Sciatic nerve (tissue), 2 donors: ENCODE data around the gene CHMP4A. TPM values are rescaled to one million over a fixed set of nuclear protein-coding genes. Genes with fewer than 3 reads are reported as not detected.
A peak's percentile ranks its signal among the peaks of the same experiment; 100 is the strongest.

ENCODE experiments used
- ATAC-seq: fragments of 200-7000 bp; cut with Tn5 transposase; one replicate; pipeline ENCODE4 v1.9.1; 2020; ENCODE audit warnings: mild to moderate bottlenecking, moderate library complexity
- DNase-seq: peaks from one replicate; pipeline ENCODE4 v3.0.0-alpha.2; 2020; ENCODE audit warnings: low spot score
- intact Hi-C: fragments of 100-400 bp; cut with DNase I; formaldehyde crosslinking; loops from one replicate; pipeline ENCODE4 v1.14.2; 2022
- total RNA-seq: library from RNA; stranded (reverse); fragmentation: NEBNext Ultra II Directional; extraction: Animal tissue kit (Norgen Biotek cat#: 25700); gene quantifications from one replicate; pipeline ENCODE4 v1.2.1, GENCODE V29; 2021
- donor health status: DM: no; HTN: no; CAD: no.
- donor health status: DM: no; HTN: no; CAD: no.

Gene CHMP4A
- total RNA-seq, 1 donor from 2014 or later: 56.4 TPM

DNA sequence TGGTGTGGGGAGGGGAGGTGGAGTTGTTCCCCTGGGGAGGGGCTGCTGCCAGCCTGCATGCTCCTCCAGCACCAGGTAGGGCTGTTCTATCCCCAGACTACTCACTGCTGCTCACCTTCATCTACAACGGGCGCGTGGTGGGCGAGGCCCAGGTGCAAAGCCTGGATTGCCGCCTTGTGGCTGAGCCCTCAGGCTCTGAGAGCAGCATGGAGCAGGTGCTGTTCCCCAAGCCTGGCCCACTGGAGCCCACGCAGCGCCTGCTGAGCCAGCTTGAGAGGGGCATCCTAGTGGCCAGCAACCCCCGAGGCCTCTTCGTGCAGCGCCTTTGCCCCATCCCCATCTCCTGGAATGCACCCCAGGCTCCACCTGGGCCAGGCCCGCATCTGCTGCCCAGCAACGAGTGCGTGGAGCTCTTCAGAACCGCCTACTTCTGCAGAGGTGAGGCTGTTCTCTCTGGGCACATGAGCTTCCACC is 48.7 kb downstream of the CHMP4A start:
- intact Hi-C loops: no loop called here
- DNase-seq (no peak), ATAC-seq (no peak)

DNA sequence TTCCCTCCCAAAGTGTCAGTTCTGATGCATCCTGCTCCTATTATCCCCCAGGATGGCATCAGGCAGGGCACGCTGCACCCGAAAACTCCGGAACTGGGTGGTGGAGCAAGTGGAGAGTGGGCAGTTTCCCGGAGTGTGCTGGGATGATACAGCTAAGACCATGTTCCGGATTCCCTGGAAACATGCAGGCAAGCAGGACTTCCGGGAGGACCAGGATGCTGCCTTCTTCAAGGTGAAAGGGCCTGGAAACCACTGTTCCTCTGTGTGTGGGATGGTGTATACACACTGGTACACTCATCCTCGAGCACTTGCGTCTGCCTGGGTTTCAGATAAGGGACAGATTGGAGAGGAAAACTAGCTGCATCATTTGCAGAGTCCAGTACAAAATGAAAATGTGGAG is 51.2 kb downstream of the CHMP4A start:
- DNase-seq (no peak), ATAC-seq (peak; percentile 1)
- intact Hi-C loops: no loop called here

DNA sequence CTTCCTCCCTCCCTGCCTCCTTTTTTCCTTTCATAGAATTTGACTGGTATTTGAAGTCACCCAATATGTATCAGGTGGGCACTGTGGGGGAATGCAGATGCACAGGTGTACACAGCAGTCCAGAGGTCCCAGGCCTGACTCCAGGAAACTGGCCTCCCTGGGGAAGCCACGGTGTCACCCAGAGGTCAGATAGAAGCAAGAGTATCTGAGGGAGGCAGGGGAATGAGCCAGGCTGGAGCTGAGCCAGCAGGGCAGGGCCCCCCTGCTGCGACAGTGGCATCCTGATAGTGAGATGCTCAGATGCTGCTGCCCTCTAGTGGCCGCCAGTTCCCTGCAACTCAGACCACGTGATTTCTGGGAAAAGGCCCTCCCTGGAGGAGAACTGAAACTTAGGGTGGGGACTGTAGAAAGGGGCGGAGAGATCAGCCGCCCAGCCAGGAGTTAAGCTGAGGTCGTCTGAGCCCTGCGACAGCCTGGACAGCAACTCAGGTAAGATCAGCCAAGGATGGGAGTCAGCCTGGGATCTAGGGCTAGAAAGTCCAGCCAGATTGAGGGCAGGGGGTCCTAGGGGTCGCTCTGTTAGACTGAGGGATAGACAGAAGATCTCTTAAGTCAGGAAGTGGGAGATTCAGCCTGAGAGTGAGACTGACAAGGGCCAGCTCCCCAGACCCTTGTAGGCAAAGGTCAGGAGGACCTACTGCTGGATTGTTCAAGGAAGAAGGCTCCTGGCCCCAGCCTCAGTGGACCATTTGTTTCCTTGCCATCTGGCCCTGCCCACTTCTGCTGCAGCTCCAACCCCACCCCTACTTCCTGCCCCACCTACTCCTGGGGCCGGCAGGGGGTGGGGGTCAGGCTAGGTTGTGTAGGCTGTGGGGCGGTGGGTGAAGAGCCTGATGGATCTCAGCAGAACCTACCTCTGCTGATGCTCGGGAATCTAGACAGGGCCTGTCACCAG is 52.2 kb downstream of the CHMP4A start, which contains the start of gene IRF9:
IRF9 (plus strand) TSS at position 416 of the 955 bp plus-strand sequence. CDS start 880 bp downstream, outside the sequence.
- DNase-seq: peak; percentile 98
- intact Hi-C loops: no loop called here

DNA sequence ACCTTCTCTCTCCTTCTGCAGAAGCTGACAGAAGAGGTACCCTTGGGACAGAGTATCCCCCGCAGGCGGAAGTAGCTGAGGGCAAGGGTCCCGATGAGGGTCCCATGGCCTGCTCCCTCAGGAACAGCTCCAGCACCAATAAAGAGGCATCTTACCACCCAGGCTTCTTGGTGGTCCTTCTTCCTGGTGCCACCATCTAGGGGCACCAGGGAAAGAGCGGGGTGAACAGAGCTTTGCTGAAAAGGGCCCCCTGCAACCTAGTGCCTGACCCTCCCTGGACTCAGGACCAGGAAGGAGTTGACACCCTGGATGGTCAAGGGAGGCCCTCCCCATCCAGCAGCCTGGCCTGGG is 52.8 kb downstream of the CHMP4A start:
- DNase-seq (no peak), ATAC-seq (peak; percentile 23)
- intact Hi-C loops: no loop called here

More for the DNA sequence above, 52.2 kb downstream of the CHMP4A start, which contains the start of gene IRF9:
- peak; percentile 97 for ATAC-seq

DNA sequence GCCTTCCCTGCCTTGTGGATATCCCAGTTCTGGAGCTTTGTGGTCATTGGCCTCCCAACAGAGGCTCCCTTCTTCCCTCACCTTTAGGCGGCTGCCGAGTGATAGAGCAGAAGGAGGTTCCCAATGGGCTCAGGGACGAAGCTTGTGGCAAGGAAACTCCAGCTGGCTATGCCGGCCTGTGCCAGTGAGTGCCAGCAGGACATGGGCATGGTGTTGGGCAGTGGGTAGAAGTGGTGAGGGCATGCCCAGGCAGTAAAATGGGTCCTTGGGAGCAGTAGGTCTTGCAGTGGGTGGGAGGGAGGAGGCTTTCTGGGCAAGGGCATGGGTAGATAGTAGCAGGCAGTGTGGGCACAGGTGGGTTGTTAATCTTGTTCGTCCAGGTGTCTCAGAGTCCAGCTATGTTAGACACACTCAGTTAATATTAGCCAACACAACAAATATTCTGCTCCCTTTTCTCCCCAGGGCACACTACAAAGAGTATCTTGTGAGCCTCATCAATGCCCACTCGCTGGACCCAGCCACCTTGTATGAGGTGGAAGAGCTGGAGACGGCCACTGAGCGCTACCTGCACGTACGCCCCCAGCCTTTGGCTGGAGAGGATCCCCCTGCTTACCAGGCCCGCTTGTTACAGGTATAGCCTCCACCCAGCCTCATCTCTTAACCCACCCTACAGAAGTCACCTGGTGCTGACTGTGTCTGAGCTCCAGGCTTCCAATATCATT is 53.4 kb downstream of the CHMP4A start:
- intact Hi-C loops: no loop called here
- ATAC-seq: no peak
- DNase-seq: no peak

Other genes starting within 250 kb of the CHMP4A start
- 23.0 TPM for gene DHRS4L2, start 224.6 kb downstream of the CHMP4A start, total RNA-seq
- 0.58 TPM for gene CARMIL3, start 161.5 kb downstream of the CHMP4A start, total RNA-seq
- not detected for gene CPNE6, start 141.9 kb downstream of the CHMP4A start, total RNA-seq
- gene PCK2, start 119.2 kb downstream of the CHMP4A start, total RNA-seq: 11.9 TPM
- gene DCAF11, start 98.7 kb downstream of the CHMP4A start, total RNA-seq: 47.6 TPM
- 2.9 TPM for gene NRL, start 98.5 kb downstream of the CHMP4A start, total RNA-seq
- gene FITM1, start 82.8 kb downstream of the CHMP4A start, total RNA-seq: 0.76 TPM
- 116 TPM for gene PSME1, start 77.3 kb downstream of the CHMP4A start, total RNA-seq
- 14.8 TPM for gene EMC9, start 71.9 kb downstream of the CHMP4A start, total RNA-seq
- 77.7 TPM for gene PSME2, start 66.9 kb downstream of the CHMP4A start, total RNA-seq
- 61.5 TPM for gene RNF31, start 66.0 kb downstream of the CHMP4A start, total RNA-seq
- gene IRF9, start 52.2 kb downstream of the CHMP4A start, total RNA-seq: 107 TPM
- gene REC8, start 41.4 kb downstream of the CHMP4A start, total RNA-seq: 20.9 TPM
- 17.7 TPM for gene IPO4, start 24.7 kb downstream of the CHMP4A start, total RNA-seq
- 40.8 TPM for gene TM9SF1, start 18.0 kb downstream of the CHMP4A start, total RNA-seq
- not detected for gene TSSK4, start 7.8 kb downstream of the CHMP4A start, total RNA-seq
- 13.8 TPM for gene MDP1, start 2.6 kb upstream of the CHMP4A start, total RNA-seq
- 132 TPM for gene NEDD8, start 18.9 kb upstream of the CHMP4A start, total RNA-seq
- gene GMPR2, start 19.4 kb upstream of the CHMP4A start, total RNA-seq: 52.0 TPM
- 81.1 TPM for gene TINF2, start 29.1 kb upstream of the CHMP4A start, total RNA-seq
- 13.2 TPM for gene TGM1, start 49.7 kb upstream of the CHMP4A start, total RNA-seq
- 31.9 TPM for gene RABGGTA, start 58.1 kb upstream of the CHMP4A start, total RNA-seq
- 27.7 TPM for gene DHRS1, start 86.3 kb upstream of the CHMP4A start, total RNA-seq
- 21.4 TPM for gene NOP9, start 86.4 kb upstream of the CHMP4A start, total RNA-seq
- 17.3 TPM for gene CIDEB, start 94.5 kb upstream of the CHMP4A start, total RNA-seq
- gene LTB4R2, start 96.7 kb upstream of the CHMP4A start, total RNA-seq: 5.6 TPM
- 6.7 TPM for gene LTB4R, start 98.0 kb upstream of the CHMP4A start, total RNA-seq
- 68.1 TPM for gene ADCY4, start 121.6 kb upstream of the CHMP4A start, total RNA-seq
- gene RIPK3, start 126.5 kb upstream of the CHMP4A start, total RNA-seq: 8.9 TPM
- gene NFATC4, start 154.7 kb upstream of the CHMP4A start, total RNA-seq: 78.9 TPM
- gene NYNRIN, start 185.5 kb upstream of the CHMP4A start, total RNA-seq: 20.0 TPM
- 7.0 TPM for gene CBLN3, start 216.2 kb upstream of the CHMP4A start, total RNA-seq
- 73.4 TPM for gene KHNYN, start 216.5 kb upstream of the CHMP4A start, total RNA-seq
- gene SDR39U1, start 229.3 kb upstream of the CHMP4A start, total RNA-seq: 43.9 TPM